ENCODE data around the gene TOMM7.
"Not testable (repeated sequence)": the region's sequence is repeated elsewhere in the genome, so short reads cannot be mapped to it uniquely, and the experiment has no call there.

Gene TOMM7

DNA sequence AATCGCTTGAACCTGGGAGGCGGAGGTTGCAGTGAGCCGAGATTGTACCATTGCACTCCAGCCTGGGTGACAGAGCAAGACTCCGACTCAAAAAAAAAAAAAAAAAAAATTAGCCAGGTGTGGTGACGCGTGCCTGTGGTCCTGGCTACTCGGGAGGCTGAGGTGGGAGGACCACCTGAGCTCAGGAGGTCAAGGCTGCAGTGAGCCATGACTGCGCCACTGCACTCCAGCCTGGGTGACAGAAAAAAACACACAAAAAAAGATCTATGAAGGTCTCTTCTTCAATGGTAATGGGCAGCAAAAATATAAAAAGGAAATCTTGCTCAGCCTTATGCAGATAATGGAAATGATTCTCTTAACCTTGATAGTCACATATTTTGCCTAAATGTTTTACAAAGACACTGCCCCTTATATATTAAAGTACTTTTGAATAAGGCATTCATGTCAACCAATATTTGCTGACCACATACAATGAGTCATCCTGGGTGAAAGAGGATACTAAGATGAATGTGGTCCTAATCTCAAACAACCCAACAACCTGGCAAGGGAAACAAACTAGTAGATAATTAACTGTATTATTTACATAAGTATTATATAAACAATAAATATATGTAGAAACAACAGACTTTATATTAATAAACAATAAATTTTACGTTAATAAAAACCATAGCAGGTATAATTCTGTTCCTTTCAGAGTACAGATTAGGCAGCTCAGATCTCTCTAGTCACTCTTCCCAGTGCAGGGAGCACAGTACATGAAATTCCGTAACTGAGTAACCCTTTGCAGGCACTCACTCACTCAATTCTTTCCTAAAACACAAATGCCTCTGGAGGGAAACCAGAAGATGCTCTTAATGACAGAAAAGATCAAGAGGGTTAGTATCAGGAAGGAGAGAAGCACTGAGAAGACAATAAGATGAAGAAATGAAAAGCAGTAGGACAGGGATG is 8.1 kb downstream of the TOMM7 start:
- peak; percentile 96 for DNase-seq

DNA sequence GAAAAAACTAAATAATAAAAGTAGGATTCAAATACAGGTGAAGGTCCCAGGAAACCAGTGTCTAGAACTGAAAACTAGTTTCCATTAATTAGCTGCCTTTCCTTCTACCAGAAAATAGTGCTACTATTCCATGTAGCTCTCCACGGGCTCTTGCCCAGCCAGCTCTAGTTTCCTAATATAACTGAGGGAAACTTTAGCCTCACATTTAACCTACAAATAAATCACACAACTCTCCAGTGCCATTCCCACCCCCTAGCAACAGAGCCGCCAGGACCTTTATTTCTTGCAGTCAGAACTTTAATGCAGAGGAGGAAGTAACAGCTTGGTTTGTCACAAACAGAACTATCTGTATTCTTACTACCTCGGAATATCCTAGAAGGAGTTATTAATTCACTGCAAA is 10.3 kb downstream of the TOMM7 start:
- no peak for DNase-seq

DNA sequence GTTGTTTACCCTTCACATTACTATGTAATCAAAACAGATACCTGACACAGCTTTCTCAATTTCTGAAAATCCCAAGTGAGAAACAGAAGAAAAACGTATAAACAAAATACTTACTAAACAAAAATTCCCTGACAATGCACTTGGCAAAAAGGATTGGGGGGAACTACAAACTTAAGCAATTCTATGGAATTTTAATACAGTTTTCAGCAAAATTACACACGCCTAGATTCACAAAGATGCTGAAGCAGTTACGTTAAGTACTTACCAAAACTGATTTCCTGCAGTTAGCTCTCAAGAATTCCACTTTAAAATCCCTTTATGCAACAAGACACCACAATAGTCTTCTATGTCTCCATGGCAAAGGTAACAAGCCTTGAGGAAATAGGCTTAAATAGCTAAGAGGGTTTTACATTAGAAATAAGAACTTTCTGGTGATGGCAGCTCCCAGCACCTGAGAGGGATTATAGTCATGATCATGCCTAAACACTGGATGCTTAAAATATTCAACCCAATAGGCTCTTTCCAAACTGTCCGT is 10.8 kb downstream of the TOMM7 start:
- no peak for DNase-seq

DNA sequence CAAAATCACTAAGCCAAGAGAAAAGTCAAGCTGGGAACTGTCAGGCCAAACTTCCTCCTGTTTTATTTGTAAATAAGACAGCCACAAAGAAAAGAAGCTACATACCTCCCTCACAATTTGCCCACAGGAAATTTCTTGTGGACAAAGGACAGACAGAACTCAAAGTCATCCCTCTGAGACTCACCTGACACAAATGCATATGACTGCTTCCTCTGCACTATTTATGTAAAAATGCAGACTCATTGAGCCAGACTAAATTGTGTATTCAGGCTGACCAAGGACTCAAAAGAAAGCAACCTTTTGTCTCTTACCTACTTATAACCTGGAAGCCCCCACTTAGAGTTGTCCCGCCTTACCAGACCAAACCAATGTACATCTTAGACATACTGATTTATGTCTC is 11.8 kb downstream of the TOMM7 start:
- no peak for DNase-seq

DNA sequence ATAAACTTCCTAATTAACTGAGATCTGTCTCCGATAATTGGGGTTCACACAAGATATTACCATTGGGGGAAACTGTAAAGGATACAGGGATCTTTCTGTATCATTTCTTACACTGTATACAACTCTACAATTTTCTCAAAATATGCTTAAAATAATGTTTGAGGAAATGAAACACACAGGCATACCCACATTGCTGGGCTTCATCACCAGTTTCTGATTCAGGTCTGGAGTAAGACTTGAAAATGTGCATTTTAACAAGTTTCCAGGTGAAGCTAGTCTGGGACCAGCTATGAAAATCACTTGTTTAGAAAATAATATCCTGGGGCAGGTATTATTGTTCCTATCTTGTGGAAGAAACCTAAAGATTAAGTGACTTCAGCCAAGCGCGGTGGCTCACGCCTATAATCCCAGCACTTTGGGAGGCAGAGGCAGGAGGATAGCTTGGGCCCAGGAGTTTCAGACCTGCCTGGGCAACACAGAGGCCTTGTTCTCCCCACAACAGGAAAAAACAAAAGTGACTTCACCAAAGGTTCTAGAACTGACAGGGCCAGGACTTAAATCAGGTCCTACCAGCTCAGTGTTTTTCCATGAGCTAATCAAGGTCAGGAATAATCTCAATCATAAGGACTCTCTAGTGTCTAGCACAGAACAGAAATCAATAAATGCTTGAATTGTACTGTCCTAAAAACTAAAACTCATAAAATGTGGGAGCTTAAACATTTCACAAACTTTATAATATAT is 12.6 kb downstream of the TOMM7 start:
- DNase-seq = no peak

DNA sequence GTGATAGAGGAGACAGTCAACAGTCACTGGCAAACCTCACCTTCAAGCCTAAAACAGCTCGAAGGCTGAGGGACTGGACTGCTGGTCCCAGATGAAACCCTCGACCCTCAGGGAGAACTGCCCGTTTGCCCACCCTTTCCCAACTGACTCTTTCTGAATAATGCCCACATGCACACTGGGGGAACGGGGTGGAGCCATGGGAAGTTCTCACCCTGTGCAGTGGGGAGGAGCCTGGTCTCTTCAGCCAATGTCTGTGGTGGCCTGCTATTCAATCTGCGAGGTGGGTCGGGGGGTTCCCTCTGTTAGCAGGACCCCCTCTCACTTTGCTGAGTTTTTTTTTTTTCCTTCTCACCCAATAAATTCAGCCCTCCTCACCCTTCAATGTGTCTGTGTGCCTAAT is 14.5 kb downstream of the TOMM7 start:
- no peak for DNase-seq

DNA sequence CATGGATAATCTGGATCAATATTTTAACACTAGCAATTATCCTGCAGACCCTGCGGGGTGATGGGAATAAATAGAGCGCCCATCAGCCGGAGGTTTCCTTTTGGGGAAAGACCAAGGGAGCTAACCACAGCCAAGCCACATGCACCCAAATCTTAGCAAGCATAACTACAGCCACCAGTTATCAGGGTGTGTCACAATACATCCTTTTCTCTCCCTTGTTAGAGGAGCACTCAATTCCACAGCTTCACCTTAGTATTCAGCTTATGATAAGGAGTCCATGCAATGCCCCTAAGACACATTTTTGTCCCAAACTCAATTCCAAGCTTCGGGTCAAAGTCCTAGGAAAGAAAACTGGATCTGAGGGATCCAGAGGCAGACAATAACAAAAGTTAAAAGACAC is 15.9 kb downstream of the TOMM7 start:
- DNase-seq = no peak

DNA sequence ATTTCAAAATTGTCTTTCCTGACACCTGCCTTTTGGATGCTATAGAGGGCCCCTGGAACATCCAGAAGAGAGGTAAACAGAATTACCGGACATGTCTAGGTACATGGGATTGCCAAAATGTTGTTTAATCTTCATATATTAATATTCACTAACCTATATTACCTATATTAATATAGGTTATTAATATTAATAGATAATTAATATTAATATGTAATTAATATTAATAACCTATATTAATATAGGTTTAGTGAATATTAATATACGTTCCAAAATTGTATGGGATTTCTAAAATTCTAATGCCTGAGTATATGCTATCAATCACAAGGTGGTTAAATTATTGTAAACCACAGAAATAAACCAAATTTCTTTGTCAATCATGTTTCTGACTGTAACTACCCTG is 17.4 kb downstream of the TOMM7 start:
- DNase-seq = no peak

DNA sequence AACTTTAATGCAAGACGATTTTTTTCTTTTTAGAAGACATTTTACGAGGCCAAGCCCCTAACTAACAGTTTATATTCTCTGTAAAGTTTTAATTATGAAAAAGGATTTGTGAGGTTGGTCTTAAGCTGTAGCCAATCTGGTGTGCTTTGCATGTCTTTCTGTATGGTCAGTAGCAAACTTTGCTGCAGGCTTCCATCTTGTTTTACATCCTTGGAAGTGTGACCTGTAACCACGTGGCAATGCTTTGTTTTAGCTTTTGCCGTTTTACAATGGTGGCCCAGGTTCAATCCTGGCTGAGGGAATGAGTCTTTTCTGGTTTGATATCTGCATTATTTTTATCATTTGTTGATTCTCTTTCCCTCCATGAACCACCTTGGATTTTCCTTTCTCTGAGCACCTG is 19.8 kb downstream of the TOMM7 start:
- DNase-seq = not testable (repeated sequence)

DNA sequence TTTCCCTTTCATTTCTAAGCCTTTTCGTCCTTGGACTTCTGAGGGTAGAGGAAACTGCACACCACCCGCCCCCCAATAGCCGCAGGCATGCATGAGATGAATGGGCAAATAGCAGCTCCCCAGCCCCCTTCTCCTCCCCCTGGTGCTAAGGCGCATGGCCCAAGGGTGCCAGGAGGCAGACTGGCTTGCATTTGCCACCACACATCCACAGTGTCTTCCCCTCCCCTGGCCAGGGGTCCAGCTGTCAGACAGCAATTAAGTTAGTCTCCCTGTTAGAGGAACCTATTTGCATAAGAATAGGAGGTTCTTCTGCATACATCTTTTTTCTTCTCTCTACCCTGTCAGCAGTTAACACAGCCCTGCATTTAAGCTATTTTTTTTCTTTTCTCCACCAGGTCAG is 20.2 kb downstream of the TOMM7 start:
- no peak for DNase-seq

DNA sequence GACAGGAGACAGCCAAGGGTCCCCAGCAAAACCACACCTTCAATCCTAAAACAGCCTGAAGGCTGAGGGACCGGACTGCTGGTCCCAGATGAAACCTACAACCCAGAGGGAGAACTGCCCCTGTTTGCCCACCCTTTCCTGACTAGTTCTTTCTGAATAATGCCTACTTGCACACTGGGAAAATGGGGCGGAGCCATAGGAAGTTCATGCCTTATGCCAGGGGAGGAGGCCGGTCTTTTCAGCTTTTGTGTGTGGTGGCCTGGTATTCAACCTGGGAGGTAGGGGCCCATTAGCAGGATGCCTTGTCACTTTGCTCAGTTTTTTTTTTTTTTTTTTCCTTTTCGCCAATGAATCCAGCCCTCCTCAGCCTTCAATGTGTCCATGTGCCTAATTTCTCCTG is 20.7 kb downstream of the TOMM7 start:
- no peak for DNase-seq

DNA sequence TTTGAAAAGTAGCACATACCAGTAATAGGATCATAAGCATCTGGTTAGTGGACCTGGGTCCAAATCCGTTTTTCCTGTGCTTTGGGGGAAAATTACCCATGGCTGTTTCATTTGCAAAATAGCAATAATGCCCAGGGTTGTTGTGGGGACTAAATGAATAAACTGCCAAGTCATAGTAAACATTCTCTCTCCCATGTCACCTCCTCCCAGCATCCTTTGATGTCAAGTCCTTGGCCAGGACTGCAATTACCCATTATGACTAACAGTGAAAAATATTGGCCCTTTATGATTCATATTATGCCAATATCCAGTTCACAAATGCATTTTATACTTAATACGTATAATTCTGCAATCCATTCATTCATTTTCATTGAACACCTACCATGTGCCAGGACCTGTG is 23.0 kb downstream of the TOMM7 start:
- DNase-seq = peak; percentile 51

DNA sequence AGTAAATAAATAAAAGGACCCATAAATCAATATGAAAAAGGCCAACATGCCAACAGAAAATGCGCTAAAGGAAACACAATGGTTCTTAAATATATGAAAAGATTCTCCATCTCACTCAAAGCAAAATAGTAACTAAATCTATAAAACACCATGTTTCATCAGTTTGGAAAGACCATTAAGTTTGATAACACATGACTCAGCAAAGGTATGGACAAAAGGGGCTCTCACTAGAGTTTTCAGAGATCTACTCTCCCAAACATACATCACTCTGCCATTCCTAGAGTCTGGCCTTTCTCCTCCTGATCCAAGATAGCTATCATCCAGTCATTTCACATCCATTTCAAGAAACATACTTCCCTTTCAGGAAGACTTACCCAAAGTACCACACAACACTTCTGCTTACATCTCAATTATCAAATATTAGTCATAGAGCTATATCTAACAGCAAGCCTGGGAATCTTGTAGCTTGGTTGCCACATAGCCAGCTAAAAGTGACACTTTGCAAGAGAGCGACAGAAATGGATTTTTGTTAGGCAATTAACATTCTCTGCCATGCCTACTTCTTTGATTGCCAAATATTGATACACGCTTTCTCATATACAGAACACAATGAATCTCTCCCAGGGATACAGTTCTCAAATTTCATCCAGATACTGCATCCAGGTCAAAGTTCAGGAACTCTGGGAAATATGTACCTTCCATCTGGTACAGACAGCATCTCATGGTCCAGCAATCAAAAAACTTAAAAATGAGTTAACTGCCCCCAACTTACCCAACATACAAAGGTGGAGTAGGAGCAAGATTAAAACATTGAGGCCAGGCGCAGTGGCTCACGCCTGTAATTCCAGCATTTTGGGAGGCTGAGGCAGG is 28.8 kb downstream of the TOMM7 start:
- DNase-seq = no peak

DNA sequence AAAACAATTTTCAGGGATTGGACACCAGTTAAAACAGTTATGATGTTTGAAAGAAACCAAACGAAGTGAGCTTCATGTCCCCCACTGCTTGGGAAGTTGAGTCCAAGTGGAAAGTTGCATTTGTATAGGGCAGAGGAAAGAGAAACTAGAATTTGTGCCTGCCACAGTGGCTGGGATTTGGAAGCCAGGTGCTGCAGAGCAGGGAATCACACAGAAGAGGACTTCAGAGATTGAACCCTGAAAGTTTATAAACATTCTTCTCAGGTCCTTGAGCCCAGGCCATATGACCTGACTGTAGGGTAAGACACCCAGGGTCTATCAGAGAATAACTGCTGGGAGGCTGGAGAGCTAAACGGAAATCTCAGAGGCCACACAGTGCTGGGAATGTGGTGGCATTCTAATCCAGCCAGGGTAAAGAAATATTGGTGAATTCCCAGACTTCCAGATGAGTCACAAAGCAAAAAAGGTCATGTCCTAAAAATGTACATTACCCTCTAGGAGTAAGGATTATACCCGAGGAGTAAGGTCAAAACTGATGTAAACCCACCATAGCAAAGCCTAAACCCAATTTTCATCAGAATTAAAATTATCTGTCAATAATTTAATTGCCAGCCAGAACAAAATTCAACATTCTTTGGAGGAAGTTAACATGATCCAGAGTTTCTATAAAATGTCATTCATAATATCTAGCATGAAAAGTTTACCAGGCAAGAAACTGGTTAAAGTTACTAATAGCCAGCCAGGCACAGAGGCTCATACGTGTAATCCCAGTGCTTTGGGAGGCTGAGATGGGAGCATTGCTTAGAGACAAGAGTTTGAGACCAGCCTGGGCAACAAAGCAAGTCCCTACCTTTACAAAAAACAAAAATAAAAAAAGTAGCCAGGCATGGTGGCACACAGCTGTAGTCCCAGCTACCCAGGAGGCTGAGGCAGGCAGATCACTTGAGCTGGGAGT is 31.2 kb downstream of the TOMM7 start:
- no peak for DNase-seq

DNA sequence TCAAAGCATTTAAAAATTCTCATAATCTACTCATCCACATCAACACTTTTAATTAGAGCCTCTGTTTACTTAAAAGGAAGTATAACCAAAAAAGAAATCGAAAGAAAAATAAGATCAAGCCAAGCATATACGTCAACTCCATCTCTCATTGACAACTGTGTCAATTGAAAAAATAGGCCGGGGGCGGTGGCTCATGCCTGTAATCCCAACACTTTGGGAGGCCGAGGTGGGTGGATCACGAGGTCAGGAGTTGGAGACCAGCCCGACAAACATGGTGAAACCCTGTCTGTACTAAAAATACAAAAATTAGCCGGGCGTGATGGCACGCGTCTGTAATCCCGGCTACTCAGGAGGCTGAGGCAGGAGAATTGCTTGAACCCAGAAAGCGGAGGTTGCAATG is 32.0 kb downstream of the TOMM7 start:
- DNase-seq = not testable (repeated sequence)

DNA sequence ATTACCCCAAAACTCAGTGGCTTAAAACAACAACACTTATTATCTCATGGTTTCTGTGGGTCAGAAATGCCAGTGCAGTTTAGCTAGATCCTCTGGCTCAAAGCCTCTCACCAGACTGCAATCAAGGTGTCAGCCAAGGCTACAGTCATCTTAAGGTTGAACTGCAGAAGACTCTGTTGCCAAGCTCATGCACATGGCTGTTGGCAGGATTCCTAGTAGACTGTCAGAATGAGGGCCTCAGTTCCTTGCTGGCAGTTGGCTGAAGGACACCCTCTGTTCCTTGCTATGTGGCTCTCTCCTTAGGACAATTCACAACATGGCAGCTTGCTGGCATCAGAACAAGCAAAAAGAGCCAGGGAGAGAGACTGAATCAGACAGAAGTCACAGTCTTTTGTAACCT is 34.7 kb downstream of the TOMM7 start:
- no peak for DNase-seq

DNA sequence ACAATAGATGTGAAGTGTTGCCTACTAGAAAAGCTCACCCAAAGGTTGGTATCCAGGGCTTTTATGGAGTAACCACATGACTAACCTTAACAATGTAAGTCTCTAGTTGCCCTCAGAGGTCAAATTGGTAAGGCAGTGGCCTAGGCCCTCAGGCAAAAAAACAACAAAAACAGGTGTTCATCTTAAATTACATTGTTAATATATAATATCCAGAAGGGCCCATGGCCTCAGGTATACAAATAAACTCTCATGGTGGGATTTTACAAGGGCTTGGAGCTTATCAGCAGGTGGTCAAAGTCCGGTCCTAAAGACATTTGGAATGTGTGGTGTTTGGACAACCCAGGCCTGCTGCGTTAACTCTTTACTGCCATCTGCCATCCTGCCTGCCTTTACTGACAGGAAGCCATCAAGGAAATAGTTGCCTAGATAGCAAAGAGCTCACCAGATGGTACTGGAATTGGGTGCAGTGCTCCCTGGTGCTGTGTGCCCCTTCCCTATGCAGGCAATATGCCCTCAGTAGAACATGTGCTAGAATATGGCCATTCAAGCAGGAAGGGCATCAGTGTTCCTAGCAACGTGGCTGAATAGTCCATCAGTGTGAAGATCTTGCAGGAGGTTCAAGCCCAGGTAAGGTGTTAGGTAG is 36.2 kb downstream of the TOMM7 start:
- DNase-seq = peak; percentile 99

DNA sequence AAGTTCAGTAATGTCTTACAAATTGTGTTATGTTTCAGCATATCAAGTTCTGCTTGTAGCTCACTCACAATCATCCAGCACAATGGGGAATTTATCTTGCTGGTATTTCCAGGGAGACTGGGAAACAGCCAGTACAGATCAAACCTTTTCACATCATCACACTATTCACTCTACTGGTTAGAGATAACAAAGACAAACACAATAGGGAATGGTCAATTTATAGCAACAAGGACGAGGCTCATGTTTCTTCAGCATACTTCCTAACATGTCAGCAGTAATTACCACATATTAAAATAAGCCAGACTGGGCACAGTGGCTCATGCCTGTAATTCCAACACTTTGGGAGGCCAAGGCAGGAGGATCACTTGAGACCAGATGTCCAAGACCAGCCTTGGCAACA is 38.3 kb downstream of the TOMM7 start:
- peak; percentile 48 for DNase-seq

DNA sequence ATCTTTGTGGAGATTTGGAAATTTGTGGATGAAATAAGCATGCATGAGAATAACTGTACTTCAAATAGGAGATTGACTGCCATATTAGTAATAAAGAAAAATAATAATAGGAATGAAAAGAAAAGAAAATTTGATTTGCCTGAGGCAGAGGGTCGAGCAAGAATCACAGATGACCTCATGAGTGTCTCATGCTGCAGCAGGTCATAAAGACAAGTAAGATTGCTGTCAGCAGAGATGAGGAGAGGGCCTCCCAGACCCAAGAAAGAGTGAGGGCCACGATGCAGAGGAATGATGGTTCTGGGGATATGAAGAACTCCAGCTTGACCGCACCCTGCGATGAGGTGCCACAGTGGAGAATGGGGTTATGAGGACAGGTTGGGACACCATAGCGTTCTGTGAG is 39.2 kb downstream of the TOMM7 start:
- peak; percentile 84 for DNase-seq

DNA sequence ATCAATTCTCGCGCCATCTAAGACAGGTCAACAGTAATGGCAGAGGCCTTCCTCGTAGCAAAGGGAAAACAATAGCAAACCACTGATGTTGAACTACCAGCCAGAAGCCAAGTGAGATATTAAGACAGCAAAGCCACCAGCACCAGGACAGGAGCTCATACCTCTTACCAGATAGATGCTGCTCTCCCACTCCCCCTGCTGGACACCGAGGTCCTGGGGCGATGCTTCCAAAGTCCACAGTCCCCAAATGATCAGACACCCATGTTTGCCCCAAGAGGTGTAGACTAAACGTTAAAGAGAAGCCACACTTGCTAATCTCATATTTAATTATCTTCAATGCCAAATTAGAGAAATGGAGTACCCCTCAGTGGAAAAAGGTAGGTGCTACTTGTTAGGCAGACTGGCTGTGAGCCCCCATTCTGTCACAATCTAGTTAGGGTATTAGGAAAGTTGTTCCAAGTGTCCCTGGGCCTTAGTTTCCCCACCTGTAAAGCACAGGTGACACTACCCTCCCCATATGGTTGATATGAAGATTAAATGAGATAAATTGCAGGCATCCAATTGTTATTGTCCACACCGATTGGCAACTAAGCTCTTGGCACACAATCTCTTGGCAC is 39.9 kb downstream of the TOMM7 start:
- DNase-seq = peak; percentile 95

DNA sequence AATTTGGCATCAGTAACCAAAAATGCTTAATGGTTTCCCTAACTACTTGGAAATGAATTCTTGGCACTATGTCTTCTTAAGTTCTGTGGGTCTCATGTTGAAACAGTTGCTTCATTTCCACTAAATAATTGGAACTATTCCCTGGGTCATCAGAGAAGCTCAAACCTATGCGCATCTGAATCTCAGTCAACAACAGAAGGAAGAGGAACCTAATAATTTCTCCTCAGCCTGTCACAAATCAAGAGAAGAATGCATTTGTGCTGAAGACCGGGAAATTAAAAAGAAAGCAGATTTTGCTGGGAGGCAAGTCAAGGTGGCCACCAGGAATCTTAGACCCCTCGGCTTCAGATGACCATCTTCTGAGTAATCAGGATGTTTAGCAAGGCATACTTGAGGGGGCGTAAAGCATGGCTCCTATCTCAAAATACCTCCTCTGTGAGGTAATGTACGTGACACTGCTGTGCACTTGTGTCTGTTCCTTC is 41.4 kb downstream of the TOMM7 start:
- no peak for DNase-seq

Data from DMS53 (cell line).